Measurements from ENCODE around the gene STPG4.
"Not testable (repeated sequence)": the region's sequence is repeated elsewhere in the genome, so short reads cannot be mapped to it uniquely, and the experiment has no call there.

STPG4 gene

GRCh38 chr2:47124740-47125139 is 30.4 kb downstream of the STPG4 start:
- DNase-seq = not testable (repeated sequence)

GRCh38 chr2:47120424-47120823 is 34.7 kb downstream of the STPG4 start:
- DNase-seq = not testable (repeated sequence)

DNA sequence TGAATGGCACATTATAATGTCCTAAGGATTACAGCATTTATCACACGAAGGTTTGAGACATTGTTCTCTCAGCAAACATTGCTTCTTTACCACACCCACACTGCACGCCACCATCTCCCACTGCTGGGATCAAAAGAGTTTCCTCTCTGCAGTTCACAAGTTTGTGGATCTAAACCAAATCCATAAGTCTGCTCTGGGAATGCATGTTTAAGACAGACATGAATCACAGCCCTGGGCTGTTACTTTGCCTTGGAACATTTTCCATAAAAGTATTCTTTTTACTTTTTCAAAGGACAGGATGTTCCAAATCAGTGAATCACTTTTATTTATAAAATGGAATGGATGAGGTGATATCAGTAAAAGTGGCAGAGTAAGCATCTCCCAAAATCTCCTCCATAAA is 36.1 kb downstream of the STPG4 start:
- DNase-seq = no peak

GRCh38 chr2:47118581-47118980 is 36.5 kb downstream of the STPG4 start:
- no peak for DNase-seq

DNA sequence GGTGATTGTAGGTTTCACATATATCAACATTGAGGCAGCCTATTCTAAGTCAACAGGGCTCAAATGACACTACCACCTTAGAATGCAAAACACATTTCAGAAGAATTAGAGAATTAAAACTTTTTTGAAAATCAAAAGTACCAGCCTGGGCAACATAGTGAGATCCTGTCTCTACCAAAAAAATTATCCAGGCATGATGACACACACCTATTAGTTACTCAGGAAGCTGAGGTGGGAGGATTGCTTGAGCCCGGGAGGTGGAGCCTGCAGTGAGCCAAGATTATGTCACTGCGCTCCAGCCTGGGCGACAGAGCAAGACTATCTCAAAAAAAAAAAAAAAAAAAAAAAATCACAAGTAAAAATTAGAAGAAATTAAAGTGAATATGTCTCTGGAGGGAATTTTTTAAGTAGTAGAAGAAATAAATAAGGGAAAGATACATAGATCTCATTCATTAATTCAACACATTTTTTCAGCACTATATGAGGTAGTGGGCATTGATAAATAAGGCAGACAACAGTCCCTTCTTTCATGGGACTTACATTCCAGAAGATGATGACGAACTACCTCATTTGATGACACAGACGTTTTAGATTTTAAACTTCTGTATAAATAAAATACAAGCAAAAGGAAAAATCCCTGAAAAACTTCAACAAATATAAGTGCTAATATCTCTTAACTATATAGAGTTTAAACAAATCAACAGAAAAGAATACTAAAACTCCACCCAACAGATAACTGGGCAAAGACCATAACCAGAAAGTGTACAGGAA is 42.3 kb downstream of the STPG4 start:
- DNase-seq = no peak

- DNase-seq = no peak
These were observed 45.4 kb downstream of the STPG4 start for GRCh38 chr2:47109680-47110079.

GRCh38 chr2:47109007-47109375 is 46.1 kb downstream of the STPG4 start:
- no peak for DNase-seq

DNA sequence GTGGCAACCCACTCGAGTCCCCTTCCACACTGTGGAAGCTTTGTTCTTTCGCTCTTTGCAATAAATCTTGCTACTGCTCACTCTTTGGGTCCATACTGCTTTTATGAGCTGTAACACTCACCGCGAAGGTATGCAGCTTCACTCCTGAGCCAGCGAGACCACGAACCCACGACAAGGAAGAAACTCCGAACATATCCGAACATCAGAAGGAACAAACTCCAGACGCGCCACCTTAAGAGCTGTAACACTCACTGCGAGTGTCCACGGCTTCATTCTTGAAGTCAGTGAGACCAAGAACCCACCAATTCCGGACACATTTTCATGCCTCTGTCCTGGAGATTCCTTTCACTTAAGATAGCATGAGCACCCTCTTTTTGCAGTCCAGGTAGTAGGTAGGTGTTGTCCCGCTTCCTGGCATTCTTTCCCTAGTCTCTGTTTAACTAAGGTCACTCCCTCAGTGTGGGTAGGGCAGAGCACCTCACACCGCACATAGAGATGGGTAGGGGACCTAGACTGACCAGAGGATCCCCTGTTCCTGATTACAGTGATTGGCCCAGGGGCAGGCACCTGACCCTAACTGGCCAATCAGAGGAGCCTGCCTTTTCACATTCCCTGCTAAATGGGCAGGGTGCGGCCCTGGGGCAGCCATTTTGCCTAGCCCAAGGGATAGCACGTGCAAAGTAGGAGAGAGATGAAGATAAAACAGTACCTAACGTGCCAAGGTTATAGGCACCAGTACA is 46.7 kb downstream of the STPG4 start:
- DNase-seq = not testable (repeated sequence)

DNA sequence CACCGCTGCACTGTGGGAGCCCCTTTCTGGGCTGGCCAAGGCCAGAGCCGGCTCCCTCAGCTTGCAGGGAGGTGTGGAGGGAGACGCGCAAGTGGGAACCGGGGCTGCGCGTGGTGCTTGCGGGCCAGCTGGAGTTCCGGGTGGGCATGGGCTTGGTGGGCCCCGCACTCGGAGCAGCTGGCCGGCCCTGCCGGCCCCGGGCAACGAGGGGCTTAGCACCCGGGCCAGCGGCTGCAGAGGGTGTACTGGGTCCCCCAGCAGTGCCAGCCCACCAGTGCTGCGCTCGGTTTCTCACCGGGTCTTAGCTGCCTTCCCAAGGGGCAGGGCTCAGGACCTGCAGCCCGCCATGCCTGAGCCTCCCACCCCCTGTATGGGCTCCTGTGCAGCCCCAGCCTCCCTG is 47.9 kb downstream of the STPG4 start:
- not testable (repeated sequence) for DNase-seq

DNA sequence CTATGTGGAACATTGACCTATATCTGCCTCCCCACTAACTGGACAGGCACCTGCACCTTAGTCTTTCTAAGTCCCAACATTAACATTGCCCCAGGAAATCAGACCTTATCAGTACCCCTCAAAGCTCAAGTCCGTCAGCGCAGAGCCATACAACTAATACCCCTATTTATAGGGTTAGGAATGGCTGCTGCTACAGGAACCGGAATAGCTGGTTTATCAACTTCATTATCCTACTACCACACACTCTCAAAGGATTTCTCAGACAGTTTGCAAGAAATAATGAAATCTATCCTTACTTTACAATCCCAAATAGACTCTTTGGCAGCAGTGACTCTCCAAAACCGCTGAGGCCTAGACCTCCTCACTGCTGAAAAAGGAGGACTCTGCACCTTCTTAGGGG is 48.9 kb downstream of the STPG4 start:
- DNase-seq = not testable (repeated sequence)

DNA sequence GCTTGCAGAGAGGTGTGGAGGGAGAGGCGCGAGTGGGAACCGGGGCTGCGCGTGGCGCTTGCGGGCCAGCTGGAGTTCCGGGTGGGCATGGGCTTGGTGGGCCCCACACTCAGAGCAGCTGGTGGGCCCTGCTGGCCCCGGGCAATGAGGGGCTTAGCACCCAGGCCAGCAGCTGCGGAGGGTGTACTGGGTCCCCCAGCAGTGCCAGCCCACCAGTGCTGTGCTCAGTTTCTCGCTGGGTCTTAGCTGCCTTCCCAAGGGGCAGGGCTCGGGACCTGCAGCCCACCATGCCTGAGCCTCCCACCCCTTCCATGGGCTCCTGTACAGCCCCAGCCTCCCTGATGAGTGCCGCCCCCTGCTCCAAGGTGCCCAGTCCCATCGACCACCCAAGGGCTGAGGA is 55.4 kb downstream of the STPG4 start:
- not testable (repeated sequence) for DNase-seq

GRCh38 chr2:47098953-47099352 is 56.2 kb downstream of the STPG4 start:
- DNase-seq = no peak

DNA sequence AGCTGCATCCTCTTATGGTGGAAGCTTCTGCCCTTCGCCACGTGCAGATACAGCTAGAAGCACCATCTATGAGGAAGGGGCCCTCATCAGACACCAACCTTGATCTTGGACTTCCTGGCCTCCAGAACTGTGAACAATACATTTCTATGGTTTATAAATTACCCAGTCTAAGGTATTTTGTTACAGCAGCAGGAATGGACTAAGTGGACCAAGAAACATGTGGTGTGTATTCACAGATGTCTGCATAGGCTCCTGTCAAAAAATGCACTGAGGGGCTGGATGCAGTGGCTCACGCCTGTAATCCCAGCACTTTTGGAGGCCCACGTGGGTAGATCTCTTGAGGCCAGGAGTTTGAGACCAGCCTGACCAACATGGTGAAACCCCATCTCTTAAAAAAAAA is 57.5 kb downstream of the STPG4 start:
- DNase-seq = no peak

GRCh38 chr2:47096451-47096850 is 58.7 kb downstream of the STPG4 start:
- no peak for DNase-seq

DNA sequence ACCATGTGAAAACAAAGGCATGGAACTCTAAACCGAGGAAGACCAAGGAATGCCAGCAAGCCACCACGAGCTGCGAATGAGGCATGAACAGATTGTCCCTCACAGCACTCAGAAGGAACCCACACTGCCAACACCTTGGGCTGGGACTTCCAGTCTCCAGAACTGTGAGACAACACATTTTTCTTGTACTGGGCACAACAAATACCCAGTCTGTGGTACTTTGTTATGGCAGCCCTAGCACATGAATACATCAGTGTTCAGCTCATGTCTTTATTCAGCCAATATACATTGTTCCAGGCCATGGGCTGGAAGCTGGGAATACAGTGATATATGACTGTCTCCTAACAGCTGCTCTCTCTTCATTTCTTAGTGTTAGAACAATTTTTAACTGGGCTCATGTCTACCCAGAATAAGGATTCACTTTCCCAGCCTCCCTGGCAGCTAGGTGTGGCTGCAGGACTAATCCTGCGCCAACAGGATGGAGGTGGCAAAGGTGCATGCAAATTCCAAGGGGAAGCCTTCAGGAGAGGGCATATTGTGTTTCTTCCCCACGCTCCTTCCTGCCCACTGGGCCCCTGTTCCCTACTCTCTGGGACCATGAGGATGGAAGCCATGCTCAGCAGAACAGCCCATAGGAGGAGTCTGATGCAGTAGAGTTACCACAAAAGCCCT is 59.6 kb downstream of the STPG4 start:
- DNase-seq = no peak

GRCh38 chr2:47094511-47095142 is 60.5 kb downstream of the STPG4 start:
- no peak for DNase-seq

GRCh38 chr2:47093626-47094025 is 61.5 kb downstream of the STPG4 start:
- no peak for DNase-seq

DNA sequence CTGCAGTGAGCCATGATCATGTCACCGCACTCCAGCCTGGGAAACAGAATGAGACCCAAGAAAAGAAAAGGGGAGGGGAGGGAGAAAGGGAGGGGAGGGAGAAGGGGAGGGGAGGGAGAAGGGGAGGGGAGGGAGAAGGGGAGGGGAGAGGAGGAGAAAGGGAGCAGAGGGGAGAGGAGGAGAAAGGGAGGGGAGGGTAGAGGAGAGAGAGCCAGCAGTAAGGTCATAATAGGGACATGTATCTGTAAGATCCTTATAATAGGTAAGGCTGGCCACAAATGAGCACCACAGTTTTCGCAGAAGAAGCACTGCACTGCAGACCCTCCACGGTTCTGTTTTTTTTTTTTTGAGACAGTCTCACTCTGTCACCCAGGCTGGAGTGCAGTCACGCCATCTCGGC is 62.6 kb downstream of the STPG4 start:
- DNase-seq = no peak

- no peak for DNase-seq
These were observed 64.0 kb downstream of the STPG4 start for GRCh38 chr2:47091118-47091517.

GRCh38 chr2:47089083-47089464 is 66.0 kb downstream of the STPG4 start:
- DNase-seq = no peak

GRCh38 chr2:47088371-47089082 is 66.6 kb downstream of the STPG4 start:
- no peak for DNase-seq

DNA sequence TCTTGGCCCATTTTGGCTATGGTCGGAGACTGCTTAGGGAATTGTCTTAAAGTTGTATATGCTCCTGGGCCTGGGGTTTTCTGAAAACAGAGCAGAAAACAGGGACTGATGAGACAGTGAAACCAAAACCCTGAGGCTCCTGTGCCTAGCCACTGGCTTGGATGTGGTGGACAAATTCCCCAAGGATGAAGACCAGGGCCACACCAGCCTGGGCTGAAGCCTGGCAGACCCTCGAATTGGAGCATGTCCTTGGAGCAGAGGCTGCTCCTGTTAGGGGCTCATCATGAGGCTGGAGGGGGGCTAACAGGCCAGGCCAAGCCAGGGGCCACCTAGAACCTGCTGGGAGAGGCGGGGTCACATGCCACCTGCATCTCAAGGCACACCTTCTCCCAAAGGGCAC is 68.1 kb downstream of the STPG4 start:
- DNase-seq = no peak

GRCh38 chr2:47086571-47086970 is 68.5 kb downstream of the STPG4 start:
- no peak for DNase-seq

Measured in NCI-H1105 (cell line).